Small intestine (tissue), 7 donors: ENCODE results near the gene EFCAB13. TPM values are rescaled to one million over a fixed set of nuclear protein-coding genes. Genes with fewer than 3 reads are reported as not detected.
A peak's percentile ranks its signal among the peaks of the same experiment; 100 is the strongest.

Source experiments
- DNase-seq, 2 donors: peaks; one replicate each; pipeline versions ENCODE4 v3.0.0 to v3.0.0-alpha.2; 2013
- FAIRE-seq: peaks from 2 replicates; lab custom pipeline; 2012; peaks lifted over from hg19 to GRCh38; lab: Jason Lieb, UNC
- H3K27ac ChIP-seq, 3 donors: one replicate each; pipeline ENCODE4 v1.5.1; 2013; ENCODE audit warnings: low read length in 2 of 3, mild to moderate bottlenecking in 2 of 3, control low read depth in 1 of 3, inconsistent platforms in 1 of 3, low read depth in 1 of 3, moderate library complexity in 1 of 3
- H3K27me3 ChIP-seq, 3 donors: one replicate each; pipeline ENCODE4 v1.6.1; 2013; ENCODE audit warnings: low read length in 3 of 3, inconsistent platforms in 1 of 3; ENCODE audit not compliant: control insufficient read depth in 3 of 3, insufficient read depth in 3 of 3
- H3K36me3 ChIP-seq, 3 donors: one replicate each; pipeline ENCODE4 v1.6.1; 2013; ENCODE audit warnings: low read length in 3 of 3, inconsistent platforms in 1 of 3, low read depth in 1 of 3, mild to moderate bottlenecking in 1 of 3, moderate library complexity in 1 of 3; ENCODE audit not compliant: control insufficient read depth in 3 of 3, insufficient read depth in 2 of 3
- H3K4me1 ChIP-seq, 3 donors: one replicate each; pipeline ENCODE4 v1.6.1; 2013; ENCODE audit warnings: low read length in 2 of 3, inconsistent platforms in 1 of 3, low read depth in 1 of 3, mild to moderate bottlenecking in 1 of 3, moderate library complexity in 1 of 3; ENCODE audit not compliant: control insufficient read depth in 3 of 3, insufficient read depth in 2 of 3
- H3K4me3 ChIP-seq, 3 donors: one replicate each; pipeline ENCODE4 v1.5.1; 2013; ENCODE audit warnings: low read length in 3 of 3, control low read depth in 1 of 3, inconsistent platforms in 1 of 3, low read depth in 1 of 3, mild to moderate bottlenecking in 1 of 3, moderate library complexity in 1 of 3
- H3K9me3 ChIP-seq, 2 donors: one replicate each; pipeline ENCODE4 v1.6.1; 2013; ENCODE audit warnings: low read depth in 1 of 2, low read length in 1 of 2; ENCODE audit not compliant: control insufficient read depth in 2 of 2, insufficient read depth in 1 of 2
- WGBS, 3 donors: extraction: QIAGEN DNeasy Blood & Tissue Kit; methylation state at CpG; one replicate each; pipeline ENCODE4 v1.1.7; 2013; 5-methylcytosine and 5-hydroxymethylcytosine counted together
- polyA plus RNA-seq, 4 donors: library from polyadenylated mRNA; stranded (reverse) in 3 of 4; unstranded in 1 of 4; fragments of 200-250 nt in 3 of 4; fragments of 120-200 nt in 1 of 4; gene quantifications; one replicate each; pipeline versions ENCODE4 v1.2.1 to v1.2.3, GENCODE V29; 2013
- donor health status: healthy with polysubstance abuse.
- donor health status: control.
- donor health status: control.
- donor health status: Bipolar disorder and iron deficiency.
- donor health status: healthy.

The EFCAB13 gene
- polyA plus RNA-seq, 4 donors: 0.54 to 9.0 (median 0.88) TPM

DNA sequence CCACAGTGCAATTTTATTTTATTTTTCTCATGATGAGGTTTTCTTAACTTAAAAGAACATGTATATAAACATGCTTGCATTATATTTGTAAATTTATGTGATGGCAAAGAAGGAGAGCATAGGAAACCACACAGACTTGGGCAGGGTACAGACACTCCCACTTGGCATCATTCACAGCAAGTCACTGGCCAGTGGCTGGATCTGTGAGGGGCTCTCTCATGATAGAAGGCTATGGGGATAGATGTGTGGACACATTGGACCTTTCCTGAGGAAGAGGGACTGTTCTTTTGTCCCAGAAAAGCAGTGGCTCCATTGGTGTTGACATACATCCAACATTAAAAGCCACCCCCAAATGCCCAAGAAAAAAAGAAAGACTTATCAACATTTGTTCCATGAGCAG lies 12.3 kb upstream of the EFCAB13 start:
- DNase-seq (no peak), FAIRE-seq (no peak)
- Histone ChIP-seq H3K4me1 (peaks cover 0 to 7% (median 2%) of the 10 kb centered on the region in 3 donors), H3K4me3 (no peak overlapping the region), H3K27me3 (no peaks in the 10 kb centered on the region), H3K27ac (no peak overlapping the region), H3K36me3 (peaks cover 0 to 5% (median 3%) of the 10 kb centered on the region in 3 donors), H3K9me3 (no peaks in the 10 kb centered on the region)

DNA sequence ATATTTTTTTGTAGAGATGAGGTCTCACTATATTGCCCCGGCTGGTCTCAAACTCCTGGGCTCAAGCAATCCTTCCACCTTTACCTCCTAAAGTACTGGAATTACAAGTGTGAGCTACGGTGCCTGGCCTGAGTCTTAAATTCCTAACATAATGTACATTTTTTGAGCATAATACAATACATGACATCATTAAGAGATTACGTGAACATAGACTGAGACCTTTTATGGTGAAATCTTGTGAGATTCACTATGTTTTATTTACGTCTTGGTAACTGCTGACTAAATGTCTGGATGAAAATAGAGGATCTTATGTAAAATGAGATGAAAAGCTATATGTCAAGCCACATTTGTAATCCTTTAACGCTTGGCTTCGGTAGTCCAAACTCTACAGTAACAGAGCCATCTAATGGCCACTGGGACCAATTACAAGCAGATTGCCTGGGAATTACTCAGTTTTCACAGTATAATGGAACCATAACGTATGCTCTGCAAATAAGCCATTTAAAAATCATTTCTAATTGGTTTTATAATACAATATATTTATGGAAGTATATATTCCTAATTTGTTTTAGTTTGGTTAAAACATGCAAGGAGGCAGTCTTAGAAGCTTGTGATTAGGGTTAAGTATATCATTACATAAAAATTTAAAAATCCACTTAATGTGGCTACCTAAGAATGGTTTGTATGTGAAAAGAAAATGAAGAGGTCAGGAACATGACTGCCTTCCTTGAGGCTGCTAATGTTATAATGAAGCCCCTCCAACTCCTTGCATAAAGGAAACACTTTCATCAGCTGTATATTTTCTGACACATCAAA lies 8.1 kb upstream of the EFCAB13 start:
- 24 to 26% (median 25%) methylated on average over 7 of the region's 7 CpGs for whole genome bisulfite sequencing, 3 donors
- Histone ChIP-seq H3K27me3 (no peaks in the 10 kb centered on the region), H3K36me3 (peaks cover 0 to 4% (median 3%) of the 10 kb centered on the region in 3 donors), H3K27ac (peak overlapping the region; percentile 43 to 76 (median 74)), H3K9me3 (peaks cover 0 to under 1% of the 10 kb centered on the region in 2 donors), H3K4me1 (peaks cover 0 to 17% (median 2%) of the 10 kb centered on the region in 3 donors), H3K4me3 (no peak overlapping the region)
- peak; percentile 76 to 80 for DNase-seq
- peak; percentile 81 for FAIRE-seq

DNA sequence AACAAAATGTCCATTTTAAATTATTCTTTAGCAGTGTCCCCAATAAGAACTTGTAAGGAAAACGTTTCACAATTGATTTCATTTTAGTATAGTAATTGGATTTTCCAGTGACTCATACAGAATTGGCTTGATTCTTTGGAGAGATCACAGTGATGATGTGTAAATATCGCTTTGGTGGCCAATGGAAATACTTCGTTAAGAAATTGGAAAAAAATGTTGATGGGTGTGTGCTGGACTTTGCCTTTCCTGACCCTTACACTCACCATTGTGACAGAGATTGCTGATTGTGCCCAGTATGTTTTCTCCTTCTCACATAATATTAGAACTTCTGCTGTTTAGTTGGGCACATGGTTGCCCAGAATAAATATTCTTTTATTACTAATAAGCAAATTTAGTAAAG lies 7.4 kb upstream of the EFCAB13 start:
- Histone ChIP-seq H3K27me3 (no peaks in the 10 kb centered on the region), H3K4me1 (peaks cover 0 to 17% (median 2%) of the 10 kb centered on the region in 3 donors), H3K9me3 (peaks cover 0 to 3% of the 10 kb centered on the region in 2 donors), H3K36me3 (peaks cover 0 to 3% (median 3%) of the 10 kb centered on the region in 3 donors), H3K4me3 (no peak overlapping the region), H3K27ac (peak overlapping the region; percentile 36 to 74 (median 43))
- WGBS, 3 donors: 9 to 15% (median 13%) methylated on average over 3 of the region's 3 CpGs
- peak; percentile 92 for FAIRE-seq
- peak; percentile 89 to 93 for DNase-seq

DNA sequence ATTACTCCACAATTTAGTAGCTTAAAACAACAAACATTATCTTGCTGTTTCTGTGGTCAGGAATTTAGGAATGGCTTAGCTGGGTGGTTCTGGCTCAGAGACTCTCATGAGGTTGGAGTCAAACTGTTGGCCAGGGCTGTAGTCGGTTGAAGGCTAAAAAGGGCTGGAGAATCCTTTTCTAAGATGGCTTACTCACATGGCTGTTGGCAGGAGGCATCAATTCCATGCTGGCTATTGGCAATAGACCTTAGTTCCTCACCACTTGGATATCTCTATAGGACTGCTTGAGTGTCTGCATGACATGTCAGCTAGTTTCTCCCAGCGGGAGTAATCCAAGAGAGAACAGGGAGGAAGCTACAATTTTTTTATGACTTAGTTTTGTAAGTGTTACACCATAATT lies 6.6 kb upstream of the EFCAB13 start:
- H3K9me3 ChIP-seq: peaks cover 0 to 3% of the 10 kb centered on the region in 2 donors
- peaks cover 0 to 3% (median 0%) of the 10 kb centered on the region in 3 donors for H3K36me3 ChIP-seq
- peaks cover 0 to 17% (median 2%) of the 10 kb centered on the region in 3 donors for H3K4me1 ChIP-seq
- peak overlapping the region; percentile 27 to 74 (median 33) for H3K27ac ChIP-seq
- FAIRE-seq (no peak), DNase-seq (no peak)
- no peak overlapping the region for H3K4me3 ChIP-seq
- WGBS, 3 donors: 70 to 100% (median 85%) methylated on average over 2 of the region's 2 CpGs
- H3K27me3 ChIP-seq: no peaks in the 10 kb centered on the region

DNA sequence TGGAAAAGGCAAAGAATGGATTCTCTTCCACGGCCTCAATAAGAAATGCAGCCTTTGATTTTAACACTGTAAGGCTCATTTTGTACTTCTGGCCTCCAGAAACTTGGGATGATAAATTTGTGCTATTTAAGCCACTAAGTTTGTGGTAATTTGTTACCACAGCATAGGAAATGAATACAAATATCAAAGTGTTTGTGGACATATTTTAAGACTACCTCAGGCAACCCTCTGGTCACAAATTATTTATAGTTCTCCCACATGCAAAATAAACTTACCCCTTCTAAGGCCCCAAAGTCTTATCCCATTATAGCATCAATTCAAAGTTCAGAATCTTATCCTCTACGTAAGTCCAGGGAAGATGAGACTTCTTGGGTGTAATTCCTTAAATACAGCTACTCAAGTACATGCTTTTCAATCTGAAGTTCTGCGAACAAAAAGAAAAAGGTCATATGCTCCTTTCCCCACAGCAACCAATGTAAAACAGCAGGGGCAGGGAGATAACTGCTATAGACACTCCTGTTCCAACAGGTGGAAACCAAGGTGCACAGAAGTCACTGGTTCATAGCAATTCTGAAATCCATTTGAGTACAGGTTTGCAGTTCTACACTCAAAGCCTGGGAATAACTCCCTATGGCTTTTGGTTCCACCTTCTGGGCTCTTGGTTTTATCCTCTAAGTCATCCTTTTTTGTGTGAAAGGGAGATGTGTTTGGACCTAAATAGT lies 5.4 kb upstream of the EFCAB13 start:
- Histone ChIP-seq H3K9me3 (peaks cover 0 to 3% of the 10 kb centered on the region in 2 donors), H3K27ac (no peak overlapping the region), H3K4me1 (peaks cover 0 to 17% (median 0%) of the 10 kb centered on the region in 3 donors), H3K4me3 (no peak overlapping the region), H3K36me3 (peaks cover 0 to 3% (median 0%) of the 10 kb centered on the region in 3 donors), H3K27me3 (no peaks in the 10 kb centered on the region)
- WGBS, 3 donors: 90 to 93% (median 92%) methylated on average over 3 of the region's 3 CpGs
- FAIRE-seq (no peak), DNase-seq (no peak)

DNA sequence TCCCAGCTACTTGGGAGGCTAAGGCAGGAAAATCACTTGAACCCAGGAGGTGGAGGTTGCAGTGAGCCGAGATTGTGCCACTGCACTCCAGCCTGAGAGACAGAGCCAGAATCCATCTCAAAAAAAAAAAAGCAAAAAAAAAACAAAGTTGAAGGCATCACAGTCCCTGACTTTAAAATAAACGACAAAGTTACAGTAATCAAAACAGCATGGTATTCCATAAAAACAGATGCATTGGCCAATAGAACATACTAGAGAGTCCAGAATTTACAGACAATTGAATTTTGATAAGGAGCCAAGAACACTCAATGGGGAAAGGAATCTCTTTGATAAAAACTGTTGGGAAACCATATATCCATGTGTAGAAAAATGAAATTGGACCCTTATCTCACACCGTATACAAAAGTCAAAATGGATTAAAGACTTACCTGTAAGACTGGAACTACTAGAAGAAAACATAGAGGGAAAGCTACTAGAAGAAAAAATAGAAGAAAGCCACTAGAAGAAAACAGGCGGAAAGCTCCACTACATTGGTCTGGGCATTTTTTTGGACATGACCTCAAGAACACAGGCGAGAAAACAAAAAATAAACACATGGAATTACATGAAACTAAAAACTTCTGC lies 2.8 kb upstream of the EFCAB13 start:
- 78 to 86% (median 86%) methylated on average over 5 of the region's 5 CpGs for WGBS, 3 donors
- H3K27me3 ChIP-seq: no peaks in the 10 kb centered on the region

DNA sequence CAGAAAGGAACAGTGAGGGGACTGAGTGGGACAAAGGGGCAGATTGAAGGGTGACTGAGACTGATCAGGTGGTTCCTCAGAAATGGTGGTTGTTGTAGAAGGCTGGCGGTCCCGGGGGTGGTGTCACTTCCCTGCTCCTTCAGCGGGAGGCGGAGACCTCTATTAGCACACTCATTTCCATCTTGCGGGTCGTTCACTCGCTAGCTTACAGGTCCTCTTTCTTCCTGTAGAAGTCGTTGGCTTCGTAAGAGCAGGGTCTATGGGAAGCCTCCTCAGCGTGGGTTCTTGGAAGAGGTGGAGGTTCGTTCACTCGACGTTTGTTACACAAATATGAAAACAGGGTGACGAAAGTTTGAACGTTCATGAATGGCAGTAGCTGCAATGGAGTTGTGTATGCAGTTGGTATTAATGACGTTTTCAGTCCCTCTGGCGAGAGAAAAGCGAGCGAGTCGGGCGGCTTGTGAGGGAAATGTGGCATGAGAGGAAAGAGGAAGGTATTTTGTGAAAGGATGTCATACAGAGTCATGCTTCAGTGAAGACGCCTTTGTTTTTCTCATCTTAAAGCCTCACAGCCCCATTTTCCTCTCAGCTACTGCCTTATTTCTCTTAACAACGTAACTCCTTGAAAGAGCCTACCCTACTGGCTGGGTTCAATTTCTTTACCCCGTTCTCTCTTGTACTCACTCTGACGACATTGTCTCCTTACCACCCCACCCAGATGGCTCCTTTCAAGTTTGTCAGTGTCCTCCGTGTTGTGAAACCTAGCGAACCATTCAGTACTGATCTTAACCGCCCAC lies 667 bp downstream of the EFCAB13 start:
- Histone ChIP-seq H3K27ac (peak overlapping the region; percentile 71 to 99 (median 90)), H3K9me3 (peaks cover 0 to 3% of the 10 kb centered on the region in 2 donors), H3K36me3 (no peaks in the 10 kb centered on the region), H3K4me3 (peak overlapping the region; percentile 47 to 95 (median 58)), H3K27me3 (no peaks in the 10 kb centered on the region), H3K4me1 (no peaks in the 10 kb centered on the region)
- DNase-seq (peak; percentile 51 to 79), FAIRE-seq (no peak)
- WGBS, 3 donors: 16 to 27% (median 21%) methylated on average over 28 of the region's 28 CpGs

More for the DNA sequence above, 2.8 kb upstream of the EFCAB13 start:
- peaks cover 0 to 3% (median 0%) of the 10 kb centered on the region in 3 donors for H3K36me3 ChIP-seq
- H3K4me3 ChIP-seq: no peak overlapping the region
- DNase-seq (no peak), FAIRE-seq (no peak)
- H3K27ac ChIP-seq: no peak overlapping the region
- H3K4me1 ChIP-seq: peaks cover 0 to 14% (median 0%) of the 10 kb centered on the region in 3 donors
- peaks cover 0 to 3% of the 10 kb centered on the region in 2 donors for H3K9me3 ChIP-seq
